ENCODE results near the gene SUSD4.

Gene SUSD4

DNA sequence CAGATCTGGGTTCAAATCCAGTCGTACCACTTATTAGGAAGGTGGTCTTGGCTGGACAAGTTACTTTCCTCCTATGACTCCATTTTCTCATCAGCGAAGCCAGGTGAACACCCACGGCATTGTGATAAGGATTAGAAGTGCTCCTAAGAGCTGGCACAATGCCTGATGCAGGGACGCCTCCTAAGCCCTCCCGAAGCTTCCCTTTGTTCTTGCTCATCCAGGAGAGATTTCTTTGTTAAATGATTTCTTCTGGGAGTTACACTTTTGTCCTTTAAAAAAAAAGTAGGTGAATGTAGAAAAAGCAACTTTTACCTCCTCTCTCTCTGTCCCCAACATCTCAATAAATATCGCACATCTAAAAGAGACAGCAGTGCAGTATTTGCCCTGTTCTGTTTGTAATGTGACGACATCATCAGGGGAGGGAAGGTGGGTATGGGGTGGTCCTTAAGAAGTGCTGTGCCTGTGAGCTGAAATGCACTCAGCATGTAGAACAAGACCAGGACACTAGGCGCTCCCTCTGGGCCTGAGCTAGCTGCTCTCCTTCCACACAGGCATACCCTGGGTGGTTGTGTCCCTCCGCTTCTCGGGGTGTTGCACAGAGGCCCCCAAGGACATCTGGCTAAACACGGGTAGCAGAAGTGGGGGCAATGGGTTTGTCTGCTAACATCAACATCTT is 43.9 kb downstream of the SUSD4 start:
- H3K4ac ChIP-seq (ENCODE audit: low read length): no peak overlapping the region
- no peaks in the 10 kb centered on the region for H3K27me3 ChIP-seq (ENCODE audit: control insufficient read depth in 3 of 3, insufficient read depth in 3 of 3, low read depth in 1 of 3, low read length in 3 of 3)
- peak overlapping the region; percentile 33 for H3K27ac ChIP-seq (replicated peaks; ENCODE audit: low read length)

GRCh38 chr1:223319398-223319797 is 44.6 kb downstream of the SUSD4 start:
- no peaks in the 10 kb centered on the region for H3K9me3 ChIP-seq (replicated peaks in 1 of 2; ENCODE audit: control insufficient read depth in 2 of 2, insufficient read depth in 1 of 2, low read depth in 1 of 2, low read length in 2 of 2)
- H2BK120ac ChIP-seq (ENCODE audit: low read depth, low read length): no peak overlapping the region
- H3K4me1 ChIP-seq (ENCODE audit: control insufficient read depth in 2 of 2, insufficient read depth in 1 of 2, low read depth in 1 of 2, low read length in 2 of 2): peaks cover 0 to 13% of the 10 kb centered on the region in 2 donors
- no peak overlapping the region for H3K4ac ChIP-seq (ENCODE audit: low read length)
- no peak overlapping the region for H3K23ac ChIP-seq (ENCODE audit: low read depth, low read length, poor library complexity)
- H3K9ac ChIP-seq (ENCODE audit: low read depth, low read length, poor library complexity): no peak overlapping the region
- no peak overlapping the region for H4K91ac ChIP-seq (ENCODE audit: low read depth, low read length, poor library complexity)
- no peaks in the 10 kb centered on the region for H3K36me3 ChIP-seq (replicated peaks in 1 of 2; ENCODE audit: control insufficient read depth in 2 of 2, insufficient read depth in 2 of 2, low read length in 2 of 2)
- no peak overlapping the region for H3K18ac ChIP-seq (ENCODE audit: low read length)
- H4K8ac ChIP-seq (ENCODE audit: low read depth, low read length): no peak overlapping the region
- H2AFZ ChIP-seq (ENCODE audit: low read length): no peak overlapping the region
- no peak for DNase-seq (ENCODE audit: low spot score)
- no peaks in the 10 kb centered on the region for H3K27me3 ChIP-seq (ENCODE audit: control insufficient read depth in 3 of 3, insufficient read depth in 3 of 3, low read depth in 1 of 3, low read length in 3 of 3)
- H2BK15ac ChIP-seq (ENCODE audit: low read length): no peak overlapping the region
- no peak overlapping the region for H3K27ac ChIP-seq (replicated peaks; ENCODE audit: low read length)
- no peak overlapping the region for H2BK5ac ChIP-seq (ENCODE audit: low read length)
- no peak overlapping the region for H2AK5ac ChIP-seq (ENCODE audit: low read depth, low read length)
- no peak overlapping the region for H2BK12ac ChIP-seq (ENCODE audit: low read length)
- no peak overlapping the region for H3K14ac ChIP-seq (ENCODE audit: low read length)
- no peak overlapping the region for H3K4me2 ChIP-seq (ENCODE audit: insufficient read depth, low read length, poor library complexity, severe bottlenecking)
- no peaks in the 10 kb centered on the region for H3K79me1 ChIP-seq (ENCODE audit: low read depth, low read length)
- no CpG with 5 or more reads among the region's 3 CpGs for WGBS, 2 donors (ENCODE audit: extremely low coverage in 2 of 2, insufficient read length in 2 of 2, insufficient replicate concordance in 1 of 2)
- no peak overlapping the region for H3K4me3 ChIP-seq (ENCODE audit: low read length in 2 of 2)

More for the DNA sequence above, 43.9 kb downstream of the SUSD4 start:
- Histone ChIP-seq H2BK120ac (ENCODE audit: low read depth, low read length) (peak overlapping the region; percentile 47), H4K8ac (ENCODE audit: low read depth, low read length) (no peak overlapping the region), H3K18ac (ENCODE audit: low read length) (peak overlapping the region; percentile 78), H4K91ac (ENCODE audit: low read depth, low read length, poor library complexity) (no peak overlapping the region), H2AK5ac (ENCODE audit: low read depth, low read length) (no peak overlapping the region), H2BK12ac (ENCODE audit: low read length) (no peak overlapping the region), H3K4me3 (ENCODE audit: low read length in 2 of 2) (no peak overlapping the region), H3K9ac (ENCODE audit: low read depth, low read length, poor library complexity) (no peak overlapping the region), H3K79me1 (ENCODE audit: low read depth, low read length) (no peaks in the 10 kb centered on the region), H3K4me2 (ENCODE audit: insufficient read depth, low read length, poor library complexity, severe bottlenecking) (peak overlapping the region; percentile 40), H2BK15ac (ENCODE audit: low read length) (no peak overlapping the region), H3K14ac (ENCODE audit: low read length) (no peak overlapping the region), H2AFZ (ENCODE audit: low read length) (no peak overlapping the region), H3K23ac (ENCODE audit: low read depth, low read length, poor library complexity) (no peak overlapping the region), H3K4me1 (ENCODE audit: control insufficient read depth in 2 of 2, insufficient read depth in 1 of 2, low read depth in 1 of 2, low read length in 2 of 2) (peaks cover 0 to 13% of the 10 kb centered on the region in 2 donors), H3K9me3 (replicated peaks in 1 of 2; ENCODE audit: control insufficient read depth in 2 of 2, insufficient read depth in 1 of 2, low read depth in 1 of 2, low read length in 2 of 2) (no peaks in the 10 kb centered on the region), H2BK5ac (ENCODE audit: low read length) (no peak overlapping the region), H3K36me3 (replicated peaks in 1 of 2; ENCODE audit: control insufficient read depth in 2 of 2, insufficient read depth in 2 of 2, low read length in 2 of 2) (no peaks in the 10 kb centered on the region)
- peak; percentile 71 for DNase-seq (ENCODE audit: low spot score)
- WGBS, 2 donors (ENCODE audit: extremely low coverage in 2 of 2, insufficient read length in 2 of 2, insufficient replicate concordance in 1 of 2): no CpG with 5 or more reads among the region's 11 CpGs

DNA sequence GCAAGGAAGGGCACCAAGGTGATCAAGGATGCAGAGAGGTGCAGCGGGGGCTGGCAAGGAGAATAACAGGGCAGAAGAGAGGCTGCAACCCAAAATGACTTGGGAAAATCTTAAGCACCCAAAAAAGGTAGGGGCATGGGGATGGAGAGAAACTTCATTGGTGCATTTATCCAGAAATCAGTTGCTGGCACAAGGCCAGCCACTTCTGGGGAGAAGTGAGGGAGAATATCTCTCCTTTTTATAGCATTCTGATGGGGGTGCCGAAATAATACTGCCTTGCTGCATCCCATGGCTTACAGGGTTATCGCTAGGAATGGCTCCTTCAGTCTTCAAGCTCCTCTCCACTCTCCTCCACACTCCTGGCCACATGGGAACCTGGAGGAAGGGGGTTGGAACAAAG is 47.9 kb downstream of the SUSD4 start:
- Histone ChIP-seq H3K4me2 (ENCODE audit: insufficient read depth, low read length, poor library complexity, severe bottlenecking) (no peak overlapping the region), H3K79me1 (ENCODE audit: low read depth, low read length) (no peaks in the 10 kb centered on the region), H2AK5ac (ENCODE audit: low read depth, low read length) (no peak overlapping the region), H3K14ac (ENCODE audit: low read length) (no peak overlapping the region), H2BK5ac (ENCODE audit: low read length) (no peak overlapping the region), H2BK15ac (ENCODE audit: low read length) (no peak overlapping the region), H3K4ac (ENCODE audit: low read length) (no peak overlapping the region), H2BK12ac (ENCODE audit: low read length) (no peak overlapping the region), H4K91ac (ENCODE audit: low read depth, low read length, poor library complexity) (no peak overlapping the region), H3K9me3 (replicated peaks in 1 of 2; ENCODE audit: control insufficient read depth in 2 of 2, insufficient read depth in 1 of 2, low read depth in 1 of 2, low read length in 2 of 2) (no peaks in the 10 kb centered on the region), H3K18ac (ENCODE audit: low read length) (no peak overlapping the region), H3K4me3 (ENCODE audit: low read length in 2 of 2) (no peak overlapping the region), H2BK120ac (ENCODE audit: low read depth, low read length) (no peak overlapping the region), H4K8ac (ENCODE audit: low read depth, low read length) (no peak overlapping the region), H2AFZ (ENCODE audit: low read length) (no peak overlapping the region), H3K27me3 (ENCODE audit: control insufficient read depth in 3 of 3, insufficient read depth in 3 of 3, low read depth in 1 of 3, low read length in 3 of 3) (no peaks in the 10 kb centered on the region), H3K9ac (ENCODE audit: low read depth, low read length, poor library complexity) (no peak overlapping the region), H3K27ac (replicated peaks; ENCODE audit: low read length) (no peak overlapping the region), H3K23ac (ENCODE audit: low read depth, low read length, poor library complexity) (no peak overlapping the region), H3K4me1 (ENCODE audit: control insufficient read depth in 2 of 2, insufficient read depth in 1 of 2, low read depth in 1 of 2, low read length in 2 of 2) (peaks cover 0 to 10% of the 10 kb centered on the region in 2 donors), H3K36me3 (replicated peaks in 1 of 2; ENCODE audit: control insufficient read depth in 2 of 2, insufficient read depth in 2 of 2, low read length in 2 of 2) (no peaks in the 10 kb centered on the region)
- WGBS, 2 donors (ENCODE audit: extremely low coverage in 2 of 2, insufficient read length in 2 of 2, insufficient replicate concordance in 1 of 2): no CpG with 5 or more reads among the region's 3 CpGs
- DNase-seq (ENCODE audit: low spot score): no peak

GRCh38 chr1:223315665-223316064 is 48.3 kb downstream of the SUSD4 start:
- no peak overlapping the region for H3K23ac ChIP-seq (ENCODE audit: low read depth, low read length, poor library complexity)
- H3K9ac ChIP-seq (ENCODE audit: low read depth, low read length, poor library complexity): no peak overlapping the region
- no peak overlapping the region for H3K4me2 ChIP-seq (ENCODE audit: insufficient read depth, low read length, poor library complexity, severe bottlenecking)
- no peaks in the 10 kb centered on the region for H3K36me3 ChIP-seq (replicated peaks in 1 of 2; ENCODE audit: control insufficient read depth in 2 of 2, insufficient read depth in 2 of 2, low read length in 2 of 2)
- H2BK5ac ChIP-seq (ENCODE audit: low read length): no peak overlapping the region
- no peak overlapping the region for H3K27ac ChIP-seq (replicated peaks; ENCODE audit: low read length)
- no peaks in the 10 kb centered on the region for H3K27me3 ChIP-seq (ENCODE audit: control insufficient read depth in 3 of 3, insufficient read depth in 3 of 3, low read depth in 1 of 3, low read length in 3 of 3)
- no peaks in the 10 kb centered on the region for H3K79me1 ChIP-seq (ENCODE audit: low read depth, low read length)
- no peak overlapping the region for H3K4ac ChIP-seq (ENCODE audit: low read length)
- no peak overlapping the region for H4K8ac ChIP-seq (ENCODE audit: low read depth, low read length)
- WGBS, 2 donors (ENCODE audit: extremely low coverage in 2 of 2, insufficient read length in 2 of 2, insufficient replicate concordance in 1 of 2): no CpG with 5 or more reads among the region's 2 CpGs
- H3K4me3 ChIP-seq (ENCODE audit: low read length in 2 of 2): no peak overlapping the region
- no peak overlapping the region for H2BK15ac ChIP-seq (ENCODE audit: low read length)
- H3K9me3 ChIP-seq (replicated peaks in 1 of 2; ENCODE audit: control insufficient read depth in 2 of 2, insufficient read depth in 1 of 2, low read depth in 1 of 2, low read length in 2 of 2): no peaks in the 10 kb centered on the region
- no peak overlapping the region for H2BK120ac ChIP-seq (ENCODE audit: low read depth, low read length)
- no peak overlapping the region for H3K14ac ChIP-seq (ENCODE audit: low read length)
- H4K91ac ChIP-seq (ENCODE audit: low read depth, low read length, poor library complexity): no peak overlapping the region
- no peak overlapping the region for H3K18ac ChIP-seq (ENCODE audit: low read length)
- no peak for DNase-seq (ENCODE audit: low spot score)
- no peak overlapping the region for H2AFZ ChIP-seq (ENCODE audit: low read length)
- H2BK12ac ChIP-seq (ENCODE audit: low read length): no peak overlapping the region
- H2AK5ac ChIP-seq (ENCODE audit: low read depth, low read length): no peak overlapping the region
- H3K4me1 ChIP-seq (ENCODE audit: control insufficient read depth in 2 of 2, insufficient read depth in 1 of 2, low read depth in 1 of 2, low read length in 2 of 2): peaks cover 0 to 6% of the 10 kb centered on the region in 2 donors

Data from neuronal stem cell (in vitro differentiated cells).